Skin epidermis (tissue), 12 donors: ENCODE results near the gene PRKCZ.

Experiments
- H3K27ac ChIP-seq, 21 experiments: fragments of 200-600 bp; sonication (generic) in 11 of 21; one replicate each; pipeline ENCODE4 v1.5.0; 2020; ENCODE audit warnings: mild to moderate bottlenecking in 3 of 21, inconsistent platforms in 2 of 21, moderate library complexity in 2 of 21
- H3K4me3 ChIP-seq, 7 experiments: fragments of 200-600 bp; sonication (generic) in 2 of 7; one replicate each; pipeline ENCODE4 v1.5.0; 2020; ENCODE audit warnings: inconsistent platforms in 2 of 7, mild to moderate bottlenecking in 2 of 7, moderate library complexity in 1 of 7

PRKCZ gene

DNA sequence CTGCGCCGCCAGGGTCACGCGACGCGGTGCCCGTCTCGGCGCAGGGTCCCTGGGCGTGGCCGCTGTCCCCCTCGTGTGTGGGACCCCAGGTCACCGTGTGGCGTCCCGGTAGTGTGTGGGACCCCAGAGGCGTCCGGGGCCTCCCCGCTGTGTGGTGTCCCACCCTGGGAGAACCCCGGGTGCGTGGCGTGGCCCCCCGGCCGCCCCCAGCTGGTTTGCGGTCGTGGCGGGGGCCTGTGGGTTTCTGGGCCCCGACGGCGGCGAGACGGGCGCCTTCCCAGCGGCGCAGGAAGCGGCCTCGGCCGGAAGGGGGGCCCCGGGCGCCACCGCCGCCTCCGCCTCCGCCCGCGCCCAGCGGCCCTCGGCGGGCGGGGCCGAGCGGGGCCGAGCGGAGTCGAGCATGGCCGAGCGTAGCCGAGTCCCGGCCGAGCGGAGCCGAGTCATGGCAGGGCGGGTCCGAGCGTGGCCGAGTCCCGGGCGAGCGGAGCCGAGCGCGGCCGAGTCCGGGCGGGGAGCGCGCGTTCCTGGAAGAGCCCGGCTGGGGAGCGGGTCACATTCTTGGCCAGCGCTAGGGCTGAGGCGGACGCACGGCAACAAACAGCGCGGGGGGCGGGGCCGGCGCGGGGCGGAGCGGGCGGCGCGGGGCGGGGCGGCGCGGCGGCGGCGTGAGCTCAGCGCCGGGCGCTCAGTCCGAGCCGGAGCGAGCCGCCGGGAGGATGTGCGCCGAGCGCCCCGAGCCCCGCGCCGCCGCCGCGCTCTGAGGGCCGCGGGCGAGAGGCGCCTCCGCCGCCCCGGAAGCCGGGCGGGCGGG, 177.3 kb downstream of the PRKCZ start:
- Histone ChIP-seq H3K27ac (peak overlapping the region; percentile 89 to 100 (median 98)), H3K4me3 (peak overlapping the region; percentile 36 to 63 (median 48))

DNA sequence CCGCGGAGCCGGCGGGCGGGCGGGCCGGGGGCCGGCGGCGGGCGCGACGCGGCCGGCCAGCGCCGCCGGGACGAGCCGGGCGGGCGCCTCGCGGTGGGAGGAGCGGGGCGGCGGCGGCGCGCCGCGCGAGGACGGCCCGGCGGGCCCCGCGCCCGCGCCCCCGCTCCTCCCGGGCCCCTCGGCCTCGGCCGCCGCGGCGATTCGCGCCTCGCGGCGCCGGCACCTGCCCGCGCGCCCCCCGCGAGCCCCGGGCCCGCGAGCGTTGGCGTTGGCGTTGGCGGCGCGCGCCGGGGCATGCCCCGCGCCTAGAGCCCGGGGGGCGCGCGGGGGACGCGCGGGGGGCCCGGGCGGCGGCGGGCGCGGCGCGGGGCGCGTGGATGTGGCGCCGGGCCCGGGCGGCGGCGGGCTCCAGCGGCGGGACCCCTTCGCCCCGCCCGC, 178.0 kb downstream of the PRKCZ start, which contains the start of gene SKI:
SKI (plus strand) TSS at position 163 of the 438 bp plus-strand sequence. CDS start 448 bp downstream, outside the sequence.
- Histone ChIP-seq H3K4me3 (peak within 1 kb of the TSS; percentile 55 to 75 (median 67)), H3K27ac (peak within 1 kb of the TSS; percentile 89 to 100 (median 98))

DNA sequence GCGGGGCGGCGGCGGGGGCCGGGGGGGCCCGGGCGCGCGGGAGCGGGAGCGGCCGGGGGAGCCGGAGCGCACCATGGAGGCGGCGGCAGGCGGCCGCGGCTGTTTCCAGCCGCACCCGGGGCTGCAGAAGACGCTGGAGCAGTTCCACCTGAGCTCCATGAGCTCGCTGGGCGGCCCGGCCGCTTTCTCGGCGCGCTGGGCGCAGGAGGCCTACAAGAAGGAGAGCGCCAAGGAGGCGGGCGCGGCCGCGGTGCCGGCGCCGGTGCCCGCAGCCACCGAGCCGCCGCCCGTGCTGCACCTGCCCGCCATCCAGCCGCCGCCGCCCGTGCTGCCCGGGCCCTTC, 178.5 kb downstream of the PRKCZ start:
- H3K4me3 ChIP-seq, result peak overlapping the region; percentile 55 to 75 (median 67)
- H3K27ac ChIP-seq, result peak overlapping the region in 20 of 21 experiments; percentile 27 to 90 (median 80)

DNA sequence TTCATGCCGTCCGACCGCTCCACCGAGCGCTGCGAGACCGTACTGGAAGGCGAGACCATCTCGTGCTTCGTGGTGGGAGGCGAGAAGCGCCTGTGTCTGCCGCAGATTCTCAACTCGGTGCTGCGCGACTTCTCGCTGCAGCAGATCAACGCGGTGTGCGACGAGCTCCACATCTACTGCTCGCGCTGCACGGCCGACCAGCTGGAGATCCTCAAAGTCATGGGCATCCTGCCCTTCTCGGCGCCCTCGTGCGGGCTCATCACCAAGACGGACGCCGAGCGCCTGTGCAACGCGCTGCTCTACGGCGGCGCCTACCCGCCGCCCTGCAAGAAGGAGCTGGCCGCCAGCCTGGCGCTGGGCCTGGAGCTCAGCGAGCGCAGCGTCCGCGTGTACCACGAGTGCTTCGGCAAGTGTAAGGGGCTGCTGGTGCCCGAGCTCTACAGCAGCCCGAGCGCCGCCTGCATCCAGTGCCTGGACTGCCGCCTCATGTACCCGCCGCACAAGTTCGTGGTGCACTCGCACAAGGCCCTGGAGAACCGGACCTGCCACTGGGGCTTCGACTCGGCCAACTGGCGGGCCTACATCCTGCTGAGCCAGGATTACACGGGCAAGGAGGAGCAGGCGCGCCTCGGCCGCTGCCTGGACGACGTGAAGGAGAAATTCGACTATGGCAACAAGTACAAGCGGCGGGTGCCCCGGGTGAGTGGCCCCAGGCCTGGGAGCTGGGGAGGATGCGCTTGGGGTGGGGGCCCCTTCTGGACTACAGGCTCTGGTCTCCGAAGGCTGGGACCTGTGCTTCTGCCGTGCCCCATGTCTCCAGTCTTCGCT, 179.0 kb downstream of the PRKCZ start:
- peak overlapping the region; percentile 55 to 75 (median 67) for H3K4me3 ChIP-seq
- peak overlapping the region in 20 of 21 experiments; percentile 27 to 90 (median 80) for H3K27ac ChIP-seq

DNA sequence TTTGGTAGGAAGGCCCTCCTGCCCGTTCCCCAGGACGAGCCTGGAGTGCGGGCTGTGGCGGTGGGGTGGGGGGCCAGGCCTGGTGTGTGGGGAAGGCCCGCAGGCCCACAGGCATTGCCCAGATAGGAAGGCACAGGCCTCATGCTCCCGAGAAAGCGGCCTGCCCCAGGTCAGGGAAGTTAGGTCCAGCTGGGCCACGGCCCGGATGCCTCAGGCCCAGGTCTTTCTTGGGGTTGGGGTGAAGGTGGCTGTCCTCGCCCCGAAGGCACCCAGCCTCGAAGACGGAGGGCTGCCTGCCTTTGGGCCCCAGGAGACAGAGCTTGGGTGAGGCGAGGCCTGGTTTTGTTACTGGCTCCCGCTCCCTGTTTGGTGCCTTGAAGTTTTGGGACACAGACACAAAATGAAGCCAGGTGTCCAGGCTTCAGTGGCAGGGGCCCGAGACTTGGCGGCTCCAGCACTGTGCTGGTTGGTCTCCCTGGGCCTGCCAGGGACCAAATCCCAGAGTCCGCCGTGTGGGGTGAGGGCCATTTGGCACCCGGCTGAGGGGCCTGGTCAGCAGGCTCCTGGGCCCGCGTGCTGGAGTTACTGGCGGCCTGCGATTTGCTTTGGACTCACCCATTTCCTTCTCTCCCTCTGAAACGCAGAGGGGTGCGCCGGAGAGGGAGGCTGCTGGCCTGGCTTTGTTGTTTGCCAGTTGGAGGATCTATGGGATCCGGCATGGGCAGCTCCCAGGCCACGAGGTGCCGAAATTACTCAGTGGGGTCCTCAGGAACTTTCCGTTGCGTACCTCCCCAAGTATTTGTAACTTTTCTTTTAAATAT, 179.9 kb downstream of the PRKCZ start:
- H3K27ac ChIP-seq, result peak overlapping the region in 20 of 21 experiments; percentile 27 to 90 (median 80)

DNA sequence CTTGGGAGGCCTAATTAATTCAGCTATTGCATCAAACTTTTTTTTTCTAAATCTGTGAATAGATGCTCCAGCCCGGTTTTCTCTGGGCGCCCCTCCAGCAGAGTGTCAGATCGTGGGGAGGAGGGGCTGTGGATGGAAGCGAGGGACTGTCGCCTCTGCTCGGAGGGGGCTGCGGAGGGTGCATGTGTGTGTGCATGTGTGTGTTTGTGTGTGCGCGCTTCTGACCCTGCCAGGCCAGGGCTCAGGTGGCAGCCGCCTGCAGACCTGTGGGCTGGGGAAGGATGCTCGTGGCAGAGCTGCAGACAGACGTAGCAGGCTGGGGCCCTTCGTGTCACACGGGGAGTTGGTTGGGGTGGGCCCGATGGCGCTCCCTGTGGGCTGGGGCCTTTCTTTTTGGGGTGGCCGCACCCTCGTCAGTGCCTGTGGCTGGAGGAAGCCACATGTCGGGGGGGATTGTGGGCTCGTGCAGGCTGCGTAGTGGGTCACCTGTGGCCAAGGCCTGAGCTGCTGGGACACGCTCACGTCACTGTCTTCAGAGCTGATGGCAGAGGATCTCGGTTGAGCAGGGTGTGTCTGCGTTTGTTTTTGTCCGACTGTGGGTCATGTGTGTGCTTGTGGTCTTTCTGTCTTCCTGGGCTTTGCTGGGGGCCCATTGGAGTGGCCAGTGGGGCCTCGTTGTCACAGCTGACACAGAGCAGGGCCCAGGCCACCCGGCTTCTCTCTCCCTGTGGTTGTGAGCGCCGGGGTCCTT, 180.7 kb downstream of the PRKCZ start:
- peak overlapping the region in 20 of 21 experiments; percentile 32 to 90 (median 80) for H3K27ac ChIP-seq

More for the DNA sequence above, 179.9 kb downstream of the PRKCZ start:
- peak overlapping the region; percentile 55 to 75 (median 67) for H3K4me3 ChIP-seq

DNA sequence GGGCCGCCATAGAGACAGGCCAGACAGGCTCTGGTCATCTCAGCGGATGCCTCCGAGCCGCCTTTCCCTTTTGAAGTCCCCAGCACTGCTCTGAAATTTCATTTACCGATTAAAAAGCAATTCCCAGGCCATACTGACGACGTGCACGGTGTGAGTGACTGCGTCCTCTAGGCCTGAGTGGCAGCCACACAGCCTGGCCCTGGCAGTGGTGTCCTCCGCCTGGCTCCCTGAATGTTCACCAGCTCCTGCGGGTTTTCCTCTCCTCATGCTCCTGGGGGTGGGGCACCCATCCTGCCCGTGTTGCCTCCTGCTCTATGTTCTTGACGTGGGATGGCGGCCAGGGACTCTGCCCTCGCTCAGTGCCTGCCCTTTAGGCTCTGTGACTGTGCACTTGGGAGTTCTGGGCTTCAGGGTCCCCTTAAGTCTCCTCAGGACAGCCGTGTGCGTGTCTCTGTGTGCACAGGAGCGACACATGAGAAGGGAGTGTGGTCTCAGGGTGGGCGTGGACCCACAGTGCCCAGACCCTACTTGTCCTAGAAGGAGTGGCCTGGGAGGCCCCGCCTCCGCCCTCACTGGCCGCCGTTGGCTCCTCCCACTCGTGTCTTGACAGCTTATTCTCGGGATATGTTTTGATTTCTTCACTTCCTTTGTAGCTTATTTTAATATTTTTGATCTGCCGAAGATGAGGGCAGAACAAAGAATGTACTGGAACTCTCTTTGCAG, 181.5 kb downstream of the PRKCZ start:
- Histone ChIP-seq H3K27ac (peak overlapping the region in 20 of 21 experiments; percentile 71 to 90 (median 81)), H3K4me3 (peak overlapping the region; percentile 55 to 75 (median 67))

More for the DNA sequence above, 180.7 kb downstream of the PRKCZ start:
- peak overlapping the region; percentile 55 to 75 (median 67) for H3K4me3 ChIP-seq

DNA sequence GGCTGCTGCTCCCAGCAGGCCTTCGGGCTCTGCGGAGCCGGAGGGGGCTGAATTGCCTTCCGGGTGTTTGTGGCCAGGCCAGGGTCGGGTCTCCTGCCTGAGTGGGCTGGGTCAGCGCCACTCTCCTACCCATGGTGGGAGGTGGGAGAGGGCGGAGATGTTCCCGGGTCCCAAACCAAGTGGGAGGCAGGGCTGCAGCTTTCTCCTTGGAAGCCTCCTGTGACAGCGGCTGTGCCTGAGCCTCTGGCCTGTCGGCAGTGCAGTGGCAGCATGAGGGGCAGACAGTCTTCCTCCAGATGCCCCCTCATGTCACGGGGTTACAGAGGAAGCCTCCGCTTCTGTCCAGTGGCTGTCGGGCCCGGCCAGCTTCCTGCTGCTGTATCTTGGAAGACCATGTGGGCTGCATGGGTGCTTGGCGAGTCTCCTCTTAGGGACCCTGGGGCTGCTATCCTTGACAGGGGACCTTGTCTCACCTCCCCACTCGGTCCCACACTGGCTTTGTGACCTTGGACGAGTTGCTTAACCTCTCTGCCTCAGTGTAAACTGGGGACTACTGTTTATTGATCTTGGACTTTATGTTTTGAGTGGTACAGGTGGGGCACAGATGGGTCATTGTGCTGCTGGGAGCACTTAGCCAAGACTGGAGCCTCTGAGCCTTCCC, 182.2 kb downstream of the PRKCZ start:
- Histone ChIP-seq H3K27ac (peak overlapping the region in 20 of 21 experiments; percentile 71 to 90 (median 81)), H3K4me3 (peak overlapping the region; percentile 55 to 75 (median 67))

DNA sequence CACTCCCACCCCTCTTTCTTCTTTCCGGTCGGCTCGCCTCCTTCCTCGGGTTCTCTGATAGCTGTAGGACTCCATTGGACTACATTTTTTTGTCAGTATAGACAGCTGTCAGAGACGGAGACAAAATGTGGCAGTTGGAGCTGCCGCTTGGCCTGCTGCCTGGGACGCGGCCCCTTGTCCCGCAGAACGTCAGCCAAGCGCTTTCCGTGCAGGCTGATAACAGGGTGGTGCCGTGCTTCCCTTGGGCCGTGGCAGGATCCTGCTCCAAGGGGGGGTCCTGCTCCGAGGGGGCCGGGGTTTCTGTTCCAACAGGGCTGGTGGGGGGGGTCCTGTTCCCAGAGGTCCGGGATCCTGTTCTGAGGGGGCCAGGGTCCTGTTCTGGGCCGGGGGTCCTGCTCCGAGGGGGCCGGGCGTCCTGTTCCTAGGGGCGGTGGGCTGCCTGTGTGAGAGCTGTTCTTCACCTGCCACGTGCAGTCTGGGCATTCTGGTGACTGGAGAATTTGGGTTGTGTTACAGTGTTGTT, 182.8 kb downstream of the PRKCZ start:
- Histone ChIP-seq H3K27ac (peak overlapping the region in 19 of 21 experiments; percentile 75 to 90 (median 81)), H3K4me3 (peak overlapping the region; percentile 55 to 75 (median 67))

DNA sequence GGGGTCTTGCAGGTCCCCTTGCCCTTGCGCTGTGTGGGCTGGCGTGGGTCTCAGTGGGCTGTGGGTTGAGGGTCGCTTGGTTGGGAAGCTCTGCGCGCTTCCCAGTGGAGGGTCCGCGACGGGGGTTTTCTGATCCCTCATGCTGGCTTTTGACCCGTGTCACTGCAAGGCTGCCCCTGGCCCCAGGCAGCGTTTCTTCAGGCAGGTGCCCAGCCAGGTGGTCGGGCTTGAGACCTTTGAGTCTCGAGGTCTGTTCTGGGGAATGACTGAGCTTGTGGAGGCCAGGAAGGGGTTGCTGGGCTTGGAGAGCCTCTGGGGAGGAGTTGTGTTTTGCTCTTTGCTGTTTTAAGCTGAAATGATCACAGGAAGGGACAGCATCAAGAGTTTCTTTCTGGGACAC, 183.3 kb downstream of the PRKCZ start:
- peak overlapping the region in 20 of 21 experiments; percentile 68 to 90 (median 81) for H3K27ac ChIP-seq

DNA sequence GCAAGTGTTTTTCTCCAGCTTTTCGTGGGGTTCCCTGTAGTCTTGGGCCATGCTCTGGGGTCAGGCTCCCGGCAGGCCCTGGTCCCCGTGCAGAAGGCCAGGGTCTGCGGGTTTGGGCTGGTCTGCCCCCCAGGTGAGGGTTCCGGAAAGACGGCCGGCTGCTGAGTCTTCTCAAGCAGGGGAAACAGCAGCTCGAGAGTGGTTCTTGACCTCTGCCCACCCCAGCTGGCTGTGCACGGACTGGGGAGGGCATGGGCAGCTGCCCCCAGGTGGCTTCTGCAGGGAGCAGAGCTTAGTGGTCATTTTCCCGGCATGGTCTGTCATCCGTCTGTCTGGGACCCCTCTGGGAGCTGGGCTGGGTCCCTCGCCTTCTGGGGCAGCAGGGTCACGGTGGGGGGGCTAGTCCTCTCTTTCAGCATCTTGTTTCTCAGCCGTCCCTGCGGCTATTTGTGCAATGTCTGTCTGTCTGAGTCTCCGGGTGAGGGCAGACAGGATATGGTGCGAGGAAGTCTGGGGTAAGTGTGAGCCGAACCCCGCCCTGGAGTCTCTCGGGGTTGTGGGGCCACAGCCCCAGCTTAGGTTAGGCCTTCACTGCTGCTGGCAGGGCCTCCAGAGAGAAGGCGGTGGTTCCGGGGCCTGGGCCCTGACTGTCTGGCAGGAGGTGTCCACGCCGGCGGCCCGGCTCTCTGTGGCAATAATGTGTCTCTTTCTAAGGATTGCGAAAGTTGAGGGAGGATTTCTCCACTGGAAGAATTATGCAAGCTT, 184.0 kb downstream of the PRKCZ start:
- peak overlapping the region in 20 of 21 experiments; percentile 68 to 90 (median 80) for H3K27ac ChIP-seq
- peak overlapping the region; percentile 10 to 72 (median 16) for H3K4me3 ChIP-seq

More for the DNA sequence above, 183.3 kb downstream of the PRKCZ start:
- peak overlapping the region in 6 of 7 experiments; percentile 10 to 72 (median 22) for H3K4me3 ChIP-seq

DNA sequence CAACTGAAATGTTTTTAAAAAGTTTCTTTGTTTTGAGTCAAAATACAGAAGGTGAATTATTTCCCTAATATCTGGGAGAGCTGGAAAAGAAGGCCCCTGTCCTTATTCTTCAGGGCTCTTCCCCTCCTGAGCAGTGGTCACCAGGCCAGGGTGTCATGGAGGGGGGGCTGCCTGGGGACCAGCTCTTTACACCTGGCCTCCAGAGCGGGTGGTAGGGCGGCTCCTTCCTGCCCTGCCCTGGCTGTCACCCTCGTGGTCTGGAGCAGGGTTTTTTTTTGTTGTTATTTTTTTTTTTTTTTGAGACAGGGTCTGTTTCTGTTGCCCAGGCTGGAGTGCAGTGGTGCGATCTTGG, 184.5 kb downstream of the PRKCZ start:
- Histone ChIP-seq H3K4me3 (peak overlapping the region in 6 of 7 experiments; percentile 10 to 28 (median 14)), H3K27ac (peak overlapping the region in 20 of 21 experiments; percentile 68 to 90 (median 80))
